Colonic mucosa (tissue), 4 donors: ENCODE results near the gene PLCD3. TPM values are rescaled to one million over a fixed set of nuclear protein-coding genes. Genes with fewer than 3 reads are reported as not detected.

Source experiments
- DNase-seq: peaks from one replicate; pipeline ENCODE4 v3.0.0-alpha.2; 2020
- H3K27ac ChIP-seq: fragments of 200-600 bp; one replicate; pipeline ENCODE4 v1.8.0; 2021
- H3K27me3 ChIP-seq: fragments of 200-600 bp; one replicate; pipeline ENCODE4 v1.8.0; 2021
- H3K36me3 ChIP-seq: fragments of 200-600 bp; one replicate; pipeline ENCODE4 v1.8.0; 2021
- H3K4me1 ChIP-seq: fragments of 200-600 bp; one replicate; pipeline ENCODE4 v1.8.0; 2021; ENCODE audit warnings: mild to moderate bottlenecking
- H3K4me3 ChIP-seq: fragments of 200-600 bp; one replicate; pipeline ENCODE4 v1.8.0; 2021
- H3K9ac ChIP-seq, 2 donors: one replicate each; pipeline ENCODE4 v1.7.0; 2013; ENCODE audit warnings: control low read depth in 2 of 2, low read depth in 2 of 2, low read length in 2 of 2
- H3K9me3 ChIP-seq: fragments of 200-600 bp; one replicate; pipeline ENCODE4 v1.8.0; 2021
- CTCF ChIP-seq: fragments of 200-600 bp; IDR thresholded peaks from one replicate; pipeline ENCODE4 v1.8.0; 2022; ENCODE audit warnings: antibody characterized with exemption, mild to moderate bottlenecking
- intact Hi-C: fragments of 100-400 bp; cut with DNase I; formaldehyde crosslinking; loops from one replicate; pipeline ENCODE4 v1.14.1; 2022
- total RNA-seq, 2 donors: library from RNA; stranded (reverse); fragmentation: NEBNext Ultra II Directional in 1 of 2; extraction: Animal tissue kit (Norgen Biotek cat#: 25700) in 1 of 2; gene quantifications; one replicate each; pipeline ENCODE4 v1.2.1, GENCODE V29; 2021
- donor health status: healthy.
- donor health status: DM: no; HTN: no; CAD: no.
- donor health status: DM: no; HTN: no; CAD: no.

Gene PLCD3
- total RNA-seq, 2 donors from 2014 or later = 300 to 312 TPM

- no peak overlapping the region for H3K4me3 ChIP-seq
- no peak for TF ChIP-seq CTCF
- no peak overlapping the region for H3K9ac ChIP-seq
- H3K4me1 ChIP-seq = peaks cover 13% of the 10 kb centered on the region
- H3K27ac ChIP-seq = no peak overlapping the region
- H3K36me3 ChIP-seq = no peaks in the 10 kb centered on the region
- no peaks in the 10 kb centered on the region for H3K9me3 ChIP-seq
- DNase-seq = no peak
- intact Hi-C loops = no loop called here
- H3K27me3 ChIP-seq = no peaks in the 10 kb centered on the region
Observed at GRCh38 chr17:45155483-45155882, 23.2 kb upstream of the PLCD3 start.

- H3K36me3 ChIP-seq = no peaks in the 10 kb centered on the region
- H3K27ac ChIP-seq = no peak overlapping the region
- TF ChIP-seq CTCF = no peak
- no peaks in the 10 kb centered on the region for H3K27me3 ChIP-seq
- intact Hi-C loops = no loop called here
- DNase-seq = no peak
- no peak overlapping the region for H3K4me3 ChIP-seq
- no peaks in the 10 kb centered on the region for H3K9me3 ChIP-seq
- peaks cover 13% of the 10 kb centered on the region for H3K4me1 ChIP-seq
- no peak overlapping the region for H3K9ac ChIP-seq
Observed at GRCh38 chr17:45155029-45155428, 22.7 kb upstream of the PLCD3 start.

GRCh38 chr17:45150911-45151809 is 18.8 kb upstream of the PLCD3 start:
- no peak for TF ChIP-seq CTCF
- H3K36me3 ChIP-seq = no peaks in the 10 kb centered on the region
- H3K9ac ChIP-seq = peak overlapping the region in 1 of 2 donors; percentile 16
- H3K27me3 ChIP-seq = no peaks in the 10 kb centered on the region
- intact Hi-C loops = no loop called here
- peak overlapping the region; percentile 65 for H3K4me3 ChIP-seq
- H3K9me3 ChIP-seq = no peaks in the 10 kb centered on the region
- H3K27ac ChIP-seq = peak overlapping the region; percentile 20
- no peak for DNase-seq
- H3K4me1 ChIP-seq = peaks cover 15% of the 10 kb centered on the region

GRCh38 chr17:45149669-45150664 is 17.7 kb upstream of the PLCD3 start:
- peak; percentile 78 for DNase-seq
- Histone ChIP-seq H3K27ac (peak overlapping the region; percentile 96), H3K9ac (peak overlapping the region; percentile 85 to 89), H3K9me3 (no peaks in the 10 kb centered on the region), H3K4me1 (peaks cover 15% of the 10 kb centered on the region), H3K36me3 (no peaks in the 10 kb centered on the region), H3K4me3 (peak overlapping the region; percentile 65), H3K27me3 (no peaks in the 10 kb centered on the region)
- TF ChIP-seq CTCF = no peak
- intact Hi-C loops = no loop called here

GRCh38 chr17:45149037-45149668 is 16.8 kb upstream of the PLCD3 start:
- Histone ChIP-seq H3K4me1 (peaks cover 15% of the 10 kb centered on the region), H3K4me3 (peak overlapping the region; percentile 65)

More at GRCh38 chr17:45149037-45149668, 16.8 kb upstream of the PLCD3 start:
- DNase-seq = peak; percentile 92
- Histone ChIP-seq H3K27ac (peak overlapping the region; percentile 96), H3K9me3 (no peaks in the 10 kb centered on the region), H3K9ac (peak overlapping the region; percentile 85 to 89), H3K27me3 (no peaks in the 10 kb centered on the region), H3K36me3 (no peaks in the 10 kb centered on the region)
- intact Hi-C loops = no loop called here
- peak; percentile 90 for TF ChIP-seq CTCF
